HepG2 (cell line): ENCODE data around the gene ARIH2. TPM values are rescaled to one million over a fixed set of nuclear protein-coding genes. Genes with fewer than 3 reads are reported as not detected.

Experiments
- HNRNPH1 ChIP-seq: fragments of 200-400 bp; formaldehyde crosslinking; optimal IDR thresholded peaks from 2 replicates; pipeline ENCODE3; 2017; ENCODE audit warnings: mild to moderate bottlenecking, low read depth, low read length
- KDM4B ChIP-seq: sonication (generic); formaldehyde crosslinking; IDR thresholded peaks from 2 replicates; pipeline ENCODE4 v1.4.0; 2020; ENCODE audit warnings: missing genetic modification reagents
- KDM6A ChIP-seq: IDR thresholded peaks from 2 replicates; pipeline ENCODE4 v1.6.1; 2016; ENCODE audit warnings: low read depth
- MAFG ChIP-seq: sonication (generic); formaldehyde crosslinking; IDR thresholded peaks from 2 replicates; pipeline ENCODE4 v1.5.1; 2020; ENCODE audit warnings: mild to moderate bottlenecking, missing genetic modification reagents
- RFX5 ChIP-seq: IDR thresholded peaks from 2 replicates; pipeline ENCODE4 v1.6.1; 2011; ENCODE audit warnings: low read depth, low read length, improper control_type of control experiment
- SMC3 ChIP-seq: IDR thresholded peaks from 2 replicates; pipeline ENCODE4 v1.6.1; 2011; ENCODE audit warnings: low read length, improper control_type of control experiment
- SOX13 ChIP-seq, 3 experiments: fragments of 450-650 bp in 1 of 3; sonication (generic) in 1 of 3; formaldehyde crosslinking in 1 of 3; IDR thresholded peaks in 2 of 3; conservative IDR thresholded peaks in 1 of 3; 2 replicates each; pipeline versions ENCODE4 v1.5.0 to v1.6.1; 2016 to 2020; ENCODE audit warnings: antibody characterized with exemption in 1 of 3, mild to moderate bottlenecking in 1 of 3, missing compliant biosample characterization in 1 of 3, missing genetic modification reagents in 1 of 3, moderate library complexity in 1 of 3
- TARDBP ChIP-seq: sonication (generic); formaldehyde crosslinking; IDR thresholded peaks from 2 replicates; pipeline ENCODE4 v1.8.0; 2022; ENCODE audit warnings: mild to moderate bottlenecking, missing genetic modification reagents
- TCF7 ChIP-seq: sonication (generic); IDR thresholded peaks from 2 replicates; pipeline ENCODE4 v1.6.1; 2016; ENCODE audit warnings: antibody characterized with exemption, low read depth
- ZNF180 ChIP-seq: sonication (generic); formaldehyde crosslinking; IDR thresholded peaks from 2 replicates; pipeline ENCODE4 v1.4.0; 2020; ENCODE audit warnings: low read depth, missing genetic modification reagents, borderline replicate concordance
- ZNF263 ChIP-seq: sonication (generic); formaldehyde crosslinking; IDR thresholded peaks from 2 replicates; pipeline ENCODE4 v1.4.0; 2020; ENCODE audit warnings: missing genetic modification reagents
- ZNF589 ChIP-seq: sonication (generic); formaldehyde crosslinking; conservative IDR thresholded peaks from 2 replicates; pipeline ENCODE4 v1.8.0; 2022; ENCODE audit warnings: mild to moderate bottlenecking, moderate library complexity, missing genetic modification reagents
- ZNF747 ChIP-seq: sonication (generic); formaldehyde crosslinking; IDR thresholded peaks from 2 replicates; pipeline ENCODE4 v1.8.1; 2023; ENCODE audit warnings: missing genetic modification reagents, mild to moderate bottlenecking, borderline replicate concordance
- polyA plus RNA-seq, 8 experiments: library from polyadenylated mRNA; depleted of rRNA in 3 of 8; stranded (reverse) in 7 of 8; unstranded in 1 of 8; fragments of >200 nt; fragmentation: Illumina TruSeq in 4 of 8; extraction: Trizol in 4 of 8; gene quantifications; 2 replicates each; pipeline versions ENCODE4 v1.2.1 to v1.2.3, GENCODE V29; 2011 to 2016; ENCODE audit warnings: low read depth in 4 of 8, missing spikeins in 1 of 8, mixed read lengths in 1 of 8; ENCODE audit not compliant: insufficient read depth in 1 of 8
- total RNA-seq, 5 experiments: library from RNA; depleted of rRNA; stranded (reverse); fragments of >200 nt; fragmentation: Illumina TruSeq; extraction: Trizol; gene quantifications; 2 replicates each; pipeline ENCODE4 v1.2.3, GENCODE V29; 2016; ENCODE audit warnings: low read depth in 1 of 5
- TF ChIP-seq, protein P1 (sequence below): sonication (generic); formaldehyde crosslinking; IDR thresholded peaks from 2 replicates; pipeline ENCODE4 v1.4.0; 2020; ENCODE audit warnings: low read depth, mild to moderate bottlenecking, missing genetic modification reagents
- TF ChIP-seq, protein P2 (sequence below), 2 experiments: sonication (generic) in 1 of 2; formaldehyde crosslinking in 1 of 2; IDR thresholded peaks; 2 replicates each; pipeline versions ENCODE4 v1.4.0 to v1.6.1; 2018 to 2020; ENCODE audit warnings: missing genetic modification reagents in 2 of 2, borderline replicate concordance in 1 of 2, low read depth in 1 of 2, mild to moderate bottlenecking in 1 of 2, missing biosample characterization in 1 of 2
- TF ChIP-seq, protein P3 (sequence below): sonication (generic); formaldehyde crosslinking; IDR thresholded peaks from 2 replicates; pipeline ENCODE4 v1.5.1; 2020; ENCODE audit warnings: mild to moderate bottlenecking, missing genetic modification reagents, borderline replicate concordance
- TF ChIP-seq, protein P4 (sequence below): sonication (generic); formaldehyde crosslinking; IDR thresholded peaks from 2 replicates; pipeline ENCODE4 v1.5.0; 2020; ENCODE audit warnings: mild to moderate bottlenecking, missing genetic modification reagents

ARIH2 gene
- total and polyA plus RNA-seq, 2 of the 13 experiments (the other 11 are each of a cell fraction or from before 2014, with no cell fraction given) = 64.8 to 83.3 TPM

DNA sequence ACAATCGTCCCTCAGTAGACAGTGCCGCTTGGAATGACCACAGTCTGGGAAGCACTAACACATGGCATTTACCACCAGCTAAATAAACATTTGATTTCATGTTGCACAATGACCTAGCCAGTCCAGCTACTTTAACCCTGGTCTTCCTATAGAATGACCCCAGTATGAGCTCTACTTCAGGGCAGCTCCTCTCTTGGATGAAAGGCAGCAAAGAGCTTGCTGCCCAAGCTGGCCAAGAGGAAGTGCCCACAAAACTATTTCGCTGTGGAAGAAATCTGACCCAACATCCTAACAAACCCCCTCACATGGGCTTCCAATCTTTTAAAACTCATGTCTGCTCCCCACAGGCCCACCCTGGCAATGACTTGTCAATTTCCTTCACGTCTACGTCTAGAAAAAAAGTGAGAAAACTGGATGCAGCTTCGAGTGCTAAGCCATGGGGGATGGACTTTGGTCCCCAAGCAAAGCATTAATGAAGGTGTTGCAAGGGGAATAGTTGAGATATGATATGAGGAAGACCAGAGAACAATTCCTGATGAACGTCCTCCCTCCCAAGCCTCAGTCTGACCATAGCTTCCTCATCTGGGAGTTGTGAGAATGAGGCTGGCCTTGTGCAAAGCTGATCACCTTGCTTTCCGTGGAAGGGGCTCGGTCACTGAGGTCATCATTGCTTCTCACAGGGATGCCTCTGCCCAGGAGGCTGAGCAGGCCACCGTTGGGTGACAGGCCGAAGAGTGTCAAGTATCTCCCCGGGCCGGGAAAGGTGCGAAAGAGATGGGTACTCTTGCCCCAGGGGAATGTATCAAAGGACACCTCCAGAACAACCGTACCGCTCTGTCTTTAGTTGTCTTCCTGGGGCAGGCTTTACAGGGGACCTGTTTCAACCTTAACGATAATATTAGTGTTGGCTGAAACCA, 20.9 kb upstream of the ARIH2 start (continued):
- TF ChIP-seq KDM6A (CRISPR knock-in tag) = 0 out of 2 replicates have a peak, but pooled peaks have one; percentile 17
- TF ChIP-seq KDM4B = no peak
- TF ChIP-seq TARDBP (CRISPR knock-in tag) = no peak
- TF ChIP-seq HNRNPH1 = no peak
- TF ChIP-seq ZNF263 (CRISPR knock-in tag) = no peak
- no peak for TF ChIP-seq SOX13 (IDR thresholded peaks at IDR 0.05)
- peak in 1 of 2 experiments; percentile 53; a peak in 2 of 4 replicates for TF ChIP-seq SOX13 (CRISPR knock-in tag; conservative IDR thresholded peaks at IDR 0.05 in 1 of 2, IDR thresholded peaks at IDR 0.05 in 1 of 2)
- TF ChIP-seq RFX5 = no peak
- no peak for TF ChIP-seq ZNF180 (CRISPR knock-in tag)
- no peak for TF ChIP-seq ZNF589 (CRISPR knock-in tag)
- no peak for TF ChIP-seq ZNF747 (CRISPR knock-in tag)
- TF ChIP-seq MAFG (CRISPR knock-in tag) = no peak
- TF ChIP-seq, protein P1, sequence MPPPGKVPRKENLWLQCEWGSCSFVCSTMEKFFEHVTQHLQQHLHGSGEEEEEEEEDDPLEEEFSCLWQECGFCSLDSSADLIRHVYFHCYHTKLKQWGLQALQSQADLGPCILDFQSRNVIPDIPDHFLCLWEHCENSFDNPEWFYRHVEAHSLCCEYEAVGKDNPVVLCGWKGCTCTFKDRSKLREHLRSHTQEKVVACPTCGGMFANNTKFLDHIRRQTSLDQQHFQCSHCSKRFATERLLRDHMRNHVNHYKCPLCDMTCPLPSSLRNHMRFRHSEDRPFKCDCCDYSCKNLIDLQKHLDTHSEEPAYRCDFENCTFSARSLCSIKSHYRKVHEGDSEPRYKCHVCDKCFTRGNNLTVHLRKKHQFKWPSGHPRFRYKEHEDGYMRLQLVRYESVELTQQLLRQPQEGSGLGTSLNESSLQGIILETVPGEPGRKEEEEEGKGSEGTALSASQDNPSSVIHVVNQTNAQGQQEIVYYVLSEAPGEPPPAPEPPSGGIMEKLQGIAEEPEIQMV (CRISPR knock-in tag) = no peak
- TF ChIP-seq TCF7 = no peak
- TF ChIP-seq, protein P2, sequence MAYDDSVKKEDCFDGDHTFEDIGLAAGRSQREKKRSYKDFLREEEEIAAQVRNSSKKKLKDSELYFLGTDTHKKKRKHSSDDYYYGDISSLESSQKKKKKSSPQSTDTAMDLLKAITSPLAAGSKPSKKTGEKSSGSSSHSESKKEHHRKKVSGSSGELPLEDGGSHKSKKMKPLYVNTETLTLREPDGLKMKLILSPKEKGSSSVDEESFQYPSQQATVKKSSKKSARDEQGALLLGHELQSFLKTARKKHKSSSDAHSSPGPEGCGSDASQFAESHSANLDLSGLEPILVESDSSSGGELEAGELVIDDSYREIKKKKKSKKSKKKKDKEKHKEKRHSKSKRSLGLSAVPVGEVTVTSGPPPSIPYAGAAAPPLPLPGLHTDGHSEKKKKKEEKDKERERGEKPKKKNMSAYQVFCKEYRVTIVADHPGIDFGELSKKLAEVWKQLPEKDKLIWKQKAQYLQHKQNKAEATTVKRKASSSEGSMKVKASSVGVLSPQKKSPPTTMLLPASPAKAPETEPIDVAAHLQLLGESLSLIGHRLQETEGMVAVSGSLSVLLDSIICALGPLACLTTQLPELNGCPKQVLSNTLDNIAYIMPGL (CRISPR knock-in tag; IDR thresholded peaks at IDR 0.05; ENCODE audit: borderline replicate concordance in 1 of 2, low read depth in 1 of 2) = no peak
- TF ChIP-seq, protein P3, sequence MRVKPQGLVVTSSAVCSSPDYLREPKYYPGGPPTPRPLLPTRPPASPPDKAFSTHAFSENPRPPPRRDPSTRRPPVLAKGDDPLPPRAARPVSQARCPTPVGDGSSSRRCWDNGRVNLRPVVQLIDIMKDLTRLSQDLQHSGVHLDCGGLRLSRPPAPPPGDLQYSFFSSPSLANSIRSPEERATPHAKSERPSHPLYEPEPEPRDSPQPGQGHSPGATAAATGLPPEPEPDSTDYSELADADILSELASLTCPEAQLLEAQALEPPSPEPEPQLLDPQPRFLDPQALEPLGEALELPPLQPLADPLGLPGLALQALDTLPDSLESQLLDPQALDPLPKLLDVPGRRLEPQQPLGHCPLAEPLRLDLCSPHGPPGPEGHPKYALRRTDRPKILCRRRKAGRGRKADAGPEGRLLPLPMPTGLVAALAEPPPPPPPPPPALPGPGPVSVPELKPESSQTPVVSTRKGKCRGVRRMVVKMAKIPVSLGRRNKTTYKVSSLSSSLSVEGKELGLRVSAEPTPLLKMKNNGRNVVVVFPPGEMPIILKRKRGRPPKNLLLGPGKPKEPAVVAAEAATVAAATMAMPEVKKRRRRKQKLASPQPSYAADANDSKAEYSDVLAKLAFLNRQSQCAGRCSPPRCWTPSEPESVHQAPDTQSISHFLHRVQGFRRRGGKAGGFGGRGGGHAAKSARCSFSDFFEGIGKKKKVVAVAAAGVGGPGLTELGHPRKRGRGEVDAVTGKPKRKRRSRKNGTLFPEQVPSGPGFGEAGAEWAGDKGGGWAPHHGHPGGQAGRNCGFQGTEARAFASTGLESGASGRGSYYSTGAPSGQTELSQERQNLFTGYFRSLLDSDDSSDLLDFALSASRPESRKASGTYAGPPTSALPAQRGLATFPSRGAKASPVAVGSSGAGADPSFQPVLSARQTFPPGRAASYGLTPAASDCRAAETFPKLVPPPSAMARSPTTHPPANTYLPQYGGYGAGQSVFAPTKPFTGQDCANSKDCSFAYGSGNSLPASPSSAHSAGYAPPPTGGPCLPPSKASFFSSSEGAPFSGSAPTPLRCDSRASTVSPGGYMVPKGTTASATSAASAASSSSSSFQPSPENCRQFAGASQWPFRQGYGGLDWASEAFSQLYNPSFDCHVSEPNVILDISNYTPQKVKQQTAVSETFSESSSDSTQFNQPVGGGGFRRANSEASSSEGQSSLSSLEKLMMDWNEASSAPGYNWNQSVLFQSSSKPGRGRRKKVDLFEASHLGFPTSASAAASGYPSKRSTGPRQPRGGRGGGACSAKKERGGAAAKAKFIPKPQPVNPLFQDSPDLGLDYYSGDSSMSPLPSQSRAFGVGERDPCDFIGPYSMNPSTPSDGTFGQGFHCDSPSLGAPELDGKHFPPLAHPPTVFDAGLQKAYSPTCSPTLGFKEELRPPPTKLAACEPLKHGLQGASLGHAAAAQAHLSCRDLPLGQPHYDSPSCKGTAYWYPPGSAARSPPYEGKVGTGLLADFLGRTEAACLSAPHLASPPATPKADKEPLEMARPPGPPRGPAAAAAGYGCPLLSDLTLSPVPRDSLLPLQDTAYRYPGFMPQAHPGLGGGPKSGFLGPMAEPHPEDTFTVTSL (CRISPR knock-in tag) = no peak
- TF ChIP-seq, protein P4, sequence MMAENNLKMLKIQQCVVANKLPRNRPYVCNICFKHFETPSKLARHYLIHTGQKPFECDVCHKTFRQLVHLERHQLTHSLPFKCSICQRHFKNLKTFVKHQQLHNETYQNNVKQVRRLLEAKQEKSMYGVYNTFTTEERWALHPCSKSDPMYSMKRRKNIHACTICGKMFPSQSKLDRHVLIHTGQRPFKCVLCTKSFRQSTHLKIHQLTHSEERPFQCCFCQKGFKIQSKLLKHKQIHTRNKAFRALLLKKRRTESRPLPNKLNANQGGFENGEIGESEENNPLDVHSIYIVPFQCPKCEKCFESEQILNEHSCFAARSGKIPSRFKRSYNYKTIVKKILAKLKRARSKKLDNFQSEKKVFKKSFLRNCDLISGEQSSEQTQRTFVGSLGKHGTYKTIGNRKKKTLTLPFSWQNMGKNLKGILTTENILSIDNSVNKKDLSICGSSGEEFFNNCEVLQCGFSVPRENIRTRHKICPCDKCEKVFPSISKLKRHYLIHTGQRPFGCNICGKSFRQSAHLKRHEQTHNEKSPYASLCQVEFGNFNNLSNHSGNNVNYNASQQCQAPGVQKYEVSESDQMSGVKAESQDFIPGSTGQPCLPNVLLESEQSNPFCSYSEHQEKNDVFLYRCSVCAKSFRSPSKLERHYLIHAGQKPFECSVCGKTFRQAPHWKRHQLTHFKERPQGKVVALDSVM = no peak
- TF ChIP-seq SMC3 = peak; percentile 20; the same call in 1 of the 2 replicates
